Endothelial cell of umbilical vein (primary cell): ENCODE data around the gene C1QTNF2. TPM values are rescaled to one million over a fixed set of nuclear protein-coding genes. Genes with fewer than 3 reads are reported as not detected.

Experiments
- BruUV-seq: library from RNA; stranded (reverse); fragments of 400-500 nt; replicated peaks from 2 replicates; lab custom pipeline; 2021; lab: Mats Ljungman, UMichigan
- CTCF ChIA-PET: fragments of 300-600, 350-600 bp; sonication (Branson Sonifier 250); formaldehyde crosslinking; loops from one replicate; lab custom pipeline; 2021; ENCODE audit warnings: antibody characterized with exemption, inconsistent platforms; lab: Charles Lee
- POLR2A ChIA-PET: fragments of 300-600, 350-600 bp; sonication (Branson Sonifier 250); formaldehyde crosslinking; loops from one replicate; lab custom pipeline; 2021; ENCODE audit warnings: antibody characterized with exemption, inconsistent platforms; lab: Charles Lee
- DNase-seq: peaks from one replicate; pipeline ENCODE4 v3.0.0-alpha.2; 2011; ENCODE audit warnings: low read depth, low spot score
- FAIRE-seq: peaks from 2 replicates; lab custom pipeline; 2011; peaks lifted over from hg19 to GRCh38; lab: Jason Lieb, UNC
- H2AFZ ChIP-seq: 2 replicates; pipeline ENCODE4 v1.6.0; 2012; ENCODE audit warnings: low read depth, low read length, control low read depth, inconsistent platforms
- H3K27ac ChIP-seq: 2 replicates; pipeline ENCODE4 v1.5.1; 2011; ENCODE audit warnings: low read depth, mild to moderate bottlenecking, control low read depth, low read length, moderate library complexity; ENCODE audit not compliant: insufficient read depth
- H3K27me3 ChIP-seq, 2 experiments: 2 replicates each; pipeline versions ENCODE4 v1.6.0 to v1.6.1; 2011; ENCODE audit warnings: low read length in 2 of 2, mixed read lengths in 1 of 2; ENCODE audit not compliant: control insufficient read depth in 2 of 2, insufficient read depth in 2 of 2
- H3K36me3 ChIP-seq, 2 experiments: 2 replicates in 1 of 2; 3 replicates in 1 of 2; pipeline ENCODE4 v1.5.1; 2011; ENCODE audit warnings: low read length in 2 of 2, mild to moderate bottlenecking in 1 of 2, moderate library complexity in 1 of 2; ENCODE audit not compliant: control insufficient read depth in 2 of 2, insufficient read depth in 2 of 2; ENCODE audit errors: extremely low read depth in 1 of 2
- H3K4me1 ChIP-seq: 3 replicates; pipeline ENCODE4 v1.5.1; 2011; ENCODE audit warnings: mild to moderate bottlenecking, low read length; ENCODE audit not compliant: control insufficient read depth, insufficient read depth; ENCODE audit errors: extremely low read depth
- H3K4me2 ChIP-seq: 2 replicates; pipeline ENCODE4 v1.6.1; 2011; ENCODE audit warnings: low read length, control low read depth, mixed read lengths; ENCODE audit not compliant: insufficient read depth
- H3K4me3 ChIP-seq, 3 experiments: fragments of 200-600 bp in 1 of 3; sonication (generic), shearing (Covaris generic) in 1 of 3; replicated peaks in 1 of 3; 2 replicates each; pipeline ENCODE4 v1.5.1; 2011 to 2016; ENCODE audit warnings: control low read depth in 3 of 3, low read length in 3 of 3, mild to moderate bottlenecking in 2 of 3, inconsistent platforms in 1 of 3, low read depth in 1 of 3, moderate library complexity in 1 of 3; ENCODE audit not compliant: insufficient read depth in 1 of 3
- H3K79me2 ChIP-seq: 2 replicates; pipeline ENCODE4 v1.6.0; 2012; ENCODE audit warnings: low read length, inconsistent platforms; ENCODE audit not compliant: control insufficient read depth, insufficient read depth
- H3K9ac ChIP-seq: replicated peaks from 2 replicates; pipeline ENCODE3; 2011; ENCODE audit warnings: low read length, control low read depth; ENCODE audit not compliant: insufficient read depth; ENCODE audit errors: extremely low read depth
- H3K9me1 ChIP-seq: replicated peaks from 3 replicates; pipeline ENCODE4 v1.6.0; 2011; ENCODE audit warnings: mild to moderate bottlenecking, low read length; ENCODE audit not compliant: control insufficient read depth, insufficient read depth; ENCODE audit errors: extremely low read depth
- H3K9me3 ChIP-seq: replicated peaks from 2 replicates; pipeline ENCODE4 v1.5.1; 2012; ENCODE audit warnings: low read length, inconsistent platforms; ENCODE audit not compliant: control insufficient read depth, insufficient read depth
- H4K20me1 ChIP-seq: replicated peaks from 2 replicates; pipeline ENCODE3; 2011; ENCODE audit warnings: mild to moderate bottlenecking, low read length; ENCODE audit not compliant: control insufficient read depth, insufficient read depth; ENCODE audit errors: extremely low read depth
- EZH2 ChIP-seq: IDR thresholded peaks from 2 replicates; pipeline ENCODE4 v1.6.1; 2012; ENCODE audit warnings: borderline replicate concordance, low read depth, mild to moderate bottlenecking, moderate library complexity, low read length, inconsistent platforms; ENCODE audit not compliant: severe bottlenecking
- JUN ChIP-seq: IDR thresholded peaks from 2 replicates; pipeline ENCODE4 v1.6.1; 2011; ENCODE audit warnings: borderline replicate concordance, low read depth; ENCODE audit not compliant: insufficient read length, insufficient read depth
- MYC ChIP-seq: IDR thresholded peaks from one replicate; pipeline ENCODE4 v1.6.1; 2011; ENCODE audit warnings: mild to moderate bottlenecking, low read depth, low read length
- POLR2A ChIP-seq: IDR thresholded peaks from 2 replicates; pipeline ENCODE4 v1.6.1; 2012; ENCODE audit warnings: low read depth, mild to moderate bottlenecking, control low read depth, low read length
- dilution Hi-C: fragments of 300-500 bp; cut with MboI; formaldehyde crosslinking; loops from one replicate; pipeline ENCODE4 v1.15.0; 2019; ENCODE audit warnings: low sequenced_read_pairs; ENCODE audit not compliant: extremely low pct_ligation_motif_present
- intact Hi-C: fragments of 100-400 bp; cut with micrococcal nuclease; formaldehyde crosslinking; loops from one replicate; pipeline ENCODE4 v1.10.0; 2022
- polyA plus RNA-seq, 4 experiments: library from polyadenylated mRNA; depleted of rRNA in 3 of 4; stranded (reverse) in 3 of 4; unstranded in 1 of 4; fragments of >200 nt; gene quantifications; 2 replicates each; pipeline versions ENCODE4 v1.2.1 to v1.2.3, GENCODE V29; 2011 to 2012; ENCODE audit warnings: missing spikeins in 1 of 4
- total RNA-seq: library from RNA; stranded (reverse); gene quantifications from 2 replicates; pipeline ENCODE4 v1.2.3, GENCODE V29; 2021
- TF ChIP-seq, protein P1 (sequence below), 2 donors: IDR thresholded peaks; 1 replicate in 1 of 2; 2 replicates in 1 of 2; pipeline ENCODE4 v1.5.1; 2011; ENCODE audit warnings: low read length in 2 of 2, mild to moderate bottlenecking in 2 of 2, moderate library complexity in 2 of 2, control low read depth in 1 of 2, inconsistent platforms in 1 of 2, low read depth in 1 of 2; ENCODE audit not compliant: insufficient read depth in 1 of 2; ENCODE audit errors: extremely low read depth in 1 of 2
- TF ChIP-seq, protein P2 (sequence below): IDR thresholded peaks from 2 replicates; pipeline ENCODE4 v1.6.1; 2011; ENCODE audit not compliant: insufficient read depth, insufficient read length

Gene C1QTNF2
- total and polyA plus RNA-seq, 2 donors (not counting 3 experiments of a cell fraction or from before 2014, with no cell fraction given), result 0.52 to 0.53 TPM

DNA sequence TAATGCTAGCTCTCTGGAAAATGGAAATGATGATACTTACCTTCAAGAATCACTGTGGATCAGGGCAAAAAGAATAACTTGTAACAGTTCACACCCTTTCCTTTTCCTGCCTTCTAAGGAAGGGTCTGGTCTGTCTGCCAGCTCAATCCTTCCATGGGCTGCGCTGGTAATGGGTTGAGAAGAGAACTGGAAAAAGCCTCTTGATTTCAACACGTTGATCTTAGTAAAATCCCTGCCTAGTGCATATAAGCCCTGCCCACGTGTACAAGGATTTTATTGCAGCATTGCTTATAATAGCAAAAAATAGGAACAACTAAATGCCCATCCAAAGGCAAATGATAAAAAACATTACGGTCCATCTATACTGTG is 20.5 kb downstream of the C1QTNF2 start:
- H3K4me1 ChIP-seq, result no peaks in the 10 kb centered on the region
- H3K27me3 ChIP-seq, result no peaks in the 10 kb centered on the region
- DNase-seq (no peak), FAIRE-seq (no peak)
- H3K4me3 ChIP-seq, result no peak overlapping the region
- no peaks in the 10 kb centered on the region for H3K9me3 ChIP-seq
- dilution Hi-C loops (no loop called here), intact Hi-C loops (no loop called here)
- no peak overlapping the region for H3K4me2 ChIP-seq
- CTCF ChIA-PET, result interaction anchor here (0.9 to 13.5 kb wide), 2 partner anchors 41 to 327 kb away, joined by 3 to 243 read pairs; no protein-coding TSS in a partner anchor
- no peak overlapping the region for H3K27ac ChIP-seq
- no peaks in the 10 kb centered on the region for H3K79me2 ChIP-seq
- POLR2A ChIA-PET, result no interaction called here
- H3K9ac ChIP-seq, result no peak overlapping the region
- TF ChIP-seq POLR2A (no peak), EZH2 (no peak), JUN (no peak), MYC (no peak)
- TF ChIP-seq, protein P1, sequence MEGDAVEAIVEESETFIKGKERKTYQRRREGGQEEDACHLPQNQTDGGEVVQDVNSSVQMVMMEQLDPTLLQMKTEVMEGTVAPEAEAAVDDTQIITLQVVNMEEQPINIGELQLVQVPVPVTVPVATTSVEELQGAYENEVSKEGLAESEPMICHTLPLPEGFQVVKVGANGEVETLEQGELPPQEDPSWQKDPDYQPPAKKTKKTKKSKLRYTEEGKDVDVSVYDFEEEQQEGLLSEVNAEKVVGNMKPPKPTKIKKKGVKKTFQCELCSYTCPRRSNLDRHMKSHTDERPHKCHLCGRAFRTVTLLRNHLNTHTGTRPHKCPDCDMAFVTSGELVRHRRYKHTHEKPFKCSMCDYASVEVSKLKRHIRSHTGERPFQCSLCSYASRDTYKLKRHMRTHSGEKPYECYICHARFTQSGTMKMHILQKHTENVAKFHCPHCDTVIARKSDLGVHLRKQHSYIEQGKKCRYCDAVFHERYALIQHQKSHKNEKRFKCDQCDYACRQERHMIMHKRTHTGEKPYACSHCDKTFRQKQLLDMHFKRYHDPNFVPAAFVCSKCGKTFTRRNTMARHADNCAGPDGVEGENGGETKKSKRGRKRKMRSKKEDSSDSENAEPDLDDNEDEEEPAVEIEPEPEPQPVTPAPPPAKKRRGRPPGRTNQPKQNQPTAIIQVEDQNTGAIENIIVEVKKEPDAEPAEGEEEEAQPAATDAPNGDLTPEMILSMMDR (IDR thresholded peaks at IDR 0.05; ENCODE audit: extremely low read depth in 1 of 2, insufficient read depth in 1 of 2, low read depth in 1 of 2, low read length in 2 of 2), result no peak
- TF ChIP-seq, protein P2, sequence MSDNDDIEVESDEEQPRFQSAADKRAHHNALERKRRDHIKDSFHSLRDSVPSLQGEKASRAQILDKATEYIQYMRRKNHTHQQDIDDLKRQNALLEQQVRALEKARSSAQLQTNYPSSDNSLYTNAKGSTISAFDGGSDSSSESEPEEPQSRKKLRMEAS, result no peak
- no peaks in the 10 kb centered on the region for H4K20me1 ChIP-seq
- no peak overlapping the region for H2AFZ ChIP-seq
- H3K36me3 ChIP-seq, result no peaks in the 10 kb centered on the region
- BruUV-seq, result no TSS peak
- H3K9me1 ChIP-seq, result no peaks in the 10 kb centered on the region
